ENCODE results near the gene MAPRE2. TPM values are rescaled to one million over a fixed set of nuclear protein-coding genes. Genes with fewer than 3 reads are reported as not detected.

The MAPRE2 gene
- polyA plus RNA-seq, 1 donor from 2014 or later: 58.9 TPM

GRCh38 chr18:35179906-35180305 lies 138.7 kb downstream of the MAPRE2 start:
- H3K27me3 ChIP-seq (ENCODE audit: insufficient read depth, low read depth, low read length): no peaks in the 10 kb centered on the region
- H3K9me3 ChIP-seq (ENCODE audit: low read length): no peaks in the 10 kb centered on the region
- H3K4me3 ChIP-seq (ENCODE audit: low read length): no peak overlapping the region
- no peaks in the 10 kb centered on the region for H3K79me2 ChIP-seq (replicated peaks; ENCODE audit: insufficient read depth, low read length)
- no peaks in the 10 kb centered on the region for H3F3A ChIP-seq (ENCODE audit: insufficient read depth, low read length, poor library complexity, severe bottlenecking)
- H3K36me3 ChIP-seq (ENCODE audit: insufficient read depth, low read length): no peaks in the 10 kb centered on the region
- no peak overlapping the region for H2AFZ ChIP-seq (ENCODE audit: low read depth, low read length)
- no peaks in the 10 kb centered on the region for H4K20me1 ChIP-seq (ENCODE audit: insufficient read depth)
- TF ChIP-seq POLR2AphosphoS5 (IDR thresholded peaks at IDR 0.05) (no peak), EZH2 (IDR thresholded peaks at IDR 0.05; ENCODE audit: borderline replicate concordance, insufficient read depth, low read length, poor library complexity, severe bottlenecking) (no peak), REST (IDR thresholded peaks at IDR 0.05; ENCODE audit: borderline replicate concordance) (no peak), EP300 (conservative IDR thresholded peaks at IDR 0.05; ENCODE audit: poor library complexity, severe bottlenecking) (no peak), SMC3 (conservative IDR thresholded peaks at IDR 0.05; ENCODE audit: poor library complexity) (no peak), MXI1 (conservative IDR thresholded peaks at IDR 0.05; ENCODE audit: poor library complexity, severe bottlenecking) (no peak)
- no peak overlapping the region for H3K27ac ChIP-seq (ENCODE audit: low read length)
- no peaks in the 10 kb centered on the region for H3K9me2 ChIP-seq (ENCODE audit: insufficient read depth, low read length)
- no peak overlapping the region for H3K9ac ChIP-seq (ENCODE audit: low read length)
- no peak overlapping the region for H3K4me2 ChIP-seq (ENCODE audit: low read length)

- H3K9me2 ChIP-seq (ENCODE audit: insufficient read depth, low read length): no peaks in the 10 kb centered on the region
- H2AFZ ChIP-seq (ENCODE audit: low read depth, low read length): no peak overlapping the region
- no peak overlapping the region for H3K4me3 ChIP-seq (ENCODE audit: low read length)
- no peaks in the 10 kb centered on the region for H4K20me1 ChIP-seq (ENCODE audit: insufficient read depth)
- no peaks in the 10 kb centered on the region for H3F3A ChIP-seq (ENCODE audit: insufficient read depth, low read length, poor library complexity, severe bottlenecking)
- no peak for TF ChIP-seq MXI1 (conservative IDR thresholded peaks at IDR 0.05; ENCODE audit: poor library complexity, severe bottlenecking)
- no peak for TF ChIP-seq EP300 (conservative IDR thresholded peaks at IDR 0.05; ENCODE audit: poor library complexity, severe bottlenecking)
- TF ChIP-seq REST (IDR thresholded peaks at IDR 0.05; ENCODE audit: borderline replicate concordance): no peak
- no peak for TF ChIP-seq POLR2AphosphoS5 (IDR thresholded peaks at IDR 0.05)
- no peak for TF ChIP-seq TAF1 (IDR thresholded peaks at IDR 0.05; ENCODE audit: low read depth)
- TF ChIP-seq RAD21 (conservative IDR thresholded peaks at IDR 0.05): no peak
- TF ChIP-seq SMC3 (conservative IDR thresholded peaks at IDR 0.05; ENCODE audit: poor library complexity): no peak
- no peak for TF ChIP-seq CTCF (IDR thresholded peaks at IDR 0.05; ENCODE audit: poor library complexity, severe bottlenecking)
- TF ChIP-seq EZH2 (IDR thresholded peaks at IDR 0.05; ENCODE audit: borderline replicate concordance, insufficient read depth, low read length, poor library complexity, severe bottlenecking): no peak
- no peaks in the 10 kb centered on the region for H3K27me3 ChIP-seq (ENCODE audit: insufficient read depth, low read depth, low read length)
- H3K9ac ChIP-seq (ENCODE audit: low read length): no peak overlapping the region
- H3K79me2 ChIP-seq (replicated peaks; ENCODE audit: insufficient read depth, low read length): no peaks in the 10 kb centered on the region
- no peak overlapping the region for H3K27ac ChIP-seq (ENCODE audit: low read length)
- no peaks in the 10 kb centered on the region for H3K9me3 ChIP-seq (ENCODE audit: low read length)
- H3K36me3 ChIP-seq (ENCODE audit: insufficient read depth, low read length): no peaks in the 10 kb centered on the region
- H3K4me2 ChIP-seq (ENCODE audit: low read length): no peak overlapping the region
Measured at GRCh38 chr18:35180455-35180854, 139.2 kb downstream of the MAPRE2 start.
